ENCODE data around the gene DNM3.

DNA sequence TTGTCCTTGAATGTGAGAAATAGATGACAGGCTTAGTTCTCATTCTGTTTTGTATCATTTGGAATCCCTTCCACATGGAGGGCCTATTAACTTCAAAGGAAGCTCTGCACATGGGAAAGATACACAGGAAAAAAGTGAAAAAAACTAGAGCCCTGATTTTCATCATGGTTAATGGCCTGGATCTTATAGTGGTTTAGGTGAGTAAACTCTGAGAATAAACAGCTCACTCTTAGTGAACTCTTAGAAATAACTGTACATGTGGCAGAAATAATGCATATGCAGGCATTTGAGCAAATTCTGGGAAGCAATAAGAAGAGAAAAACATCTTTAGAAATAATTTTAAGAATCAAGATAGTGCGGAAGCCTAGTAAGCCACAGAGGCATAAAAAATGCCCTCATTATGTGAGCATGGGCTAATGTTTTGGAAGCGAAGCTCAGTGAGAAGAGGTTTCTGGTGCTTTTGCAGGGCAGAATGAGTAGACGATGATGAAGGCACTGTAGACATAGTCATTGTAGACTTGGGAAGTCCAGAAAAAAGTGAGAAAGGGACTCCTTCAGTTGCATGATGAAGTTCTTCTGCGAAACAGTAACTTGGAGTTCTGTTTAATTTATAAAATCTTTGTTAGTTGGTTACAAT is 279.9 kb downstream of the DNM3 start:
- TF ChIP-seq, protein P1, sequence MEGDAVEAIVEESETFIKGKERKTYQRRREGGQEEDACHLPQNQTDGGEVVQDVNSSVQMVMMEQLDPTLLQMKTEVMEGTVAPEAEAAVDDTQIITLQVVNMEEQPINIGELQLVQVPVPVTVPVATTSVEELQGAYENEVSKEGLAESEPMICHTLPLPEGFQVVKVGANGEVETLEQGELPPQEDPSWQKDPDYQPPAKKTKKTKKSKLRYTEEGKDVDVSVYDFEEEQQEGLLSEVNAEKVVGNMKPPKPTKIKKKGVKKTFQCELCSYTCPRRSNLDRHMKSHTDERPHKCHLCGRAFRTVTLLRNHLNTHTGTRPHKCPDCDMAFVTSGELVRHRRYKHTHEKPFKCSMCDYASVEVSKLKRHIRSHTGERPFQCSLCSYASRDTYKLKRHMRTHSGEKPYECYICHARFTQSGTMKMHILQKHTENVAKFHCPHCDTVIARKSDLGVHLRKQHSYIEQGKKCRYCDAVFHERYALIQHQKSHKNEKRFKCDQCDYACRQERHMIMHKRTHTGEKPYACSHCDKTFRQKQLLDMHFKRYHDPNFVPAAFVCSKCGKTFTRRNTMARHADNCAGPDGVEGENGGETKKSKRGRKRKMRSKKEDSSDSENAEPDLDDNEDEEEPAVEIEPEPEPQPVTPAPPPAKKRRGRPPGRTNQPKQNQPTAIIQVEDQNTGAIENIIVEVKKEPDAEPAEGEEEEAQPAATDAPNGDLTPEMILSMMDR (IDR thresholded peaks at IDR 0.05; ENCODE audit: insufficient read depth, low read depth, low read length), result no peak
- TF ChIP-seq EZH2 (IDR thresholded peaks at IDR 0.05; ENCODE audit: insufficient read depth, low read length), result no peak
